WTC11 (cell line): ENCODE measurements around the gene SLC31A1. TPM values are rescaled to one million over a fixed set of nuclear protein-coding genes. Genes with fewer than 3 reads are reported as not detected.
"Not testable (repeated sequence)": the region's sequence is repeated elsewhere in the genome, so short reads cannot be mapped to it uniquely, and the experiment has no call there.

ENCODE experiments used
- ATAC-seq: fragments of 200-7000 bp; cut with Tn5 transposase; 2 replicates; pipeline ENCODE4 v1.10.0; 2021; ENCODE audit warnings: mild to moderate bottlenecking, moderate library complexity
- CTCF ChIA-PET: fragments of 300-600 bp; sonication (Branson Sonifier 250); formaldehyde crosslinking; loops from one replicate; lab custom pipeline; 2021; ENCODE audit warnings: antibody characterized with exemption; lab: Charles Lee
- POLR2A ChIA-PET: fragments of 350-600 bp; sonication (Branson Sonifier 250); formaldehyde crosslinking; loops from one replicate; lab custom pipeline; 2021; ENCODE audit warnings: antibody characterized with exemption; lab: Charles Lee
- DNase-seq: peaks from one replicate; pipeline ENCODE4 v3.0.0; 2021; ENCODE audit warnings: low spot score
- H3K27ac Mint-ChIP-seq: 2 replicates; pipeline ENCODE4 v1.8.0; 2021; ENCODE audit warnings: mixed read lengths
- H3K27me3 Mint-ChIP-seq: 2 replicates; pipeline ENCODE4 v1.8.0; 2021; ENCODE audit warnings: low read depth, mild to moderate bottlenecking, moderate library complexity, mixed read lengths
- H3K36me3 Mint-ChIP-seq: 2 replicates; pipeline ENCODE4 v1.8.0; 2021; ENCODE audit warnings: mixed read lengths
- H3K4me1 Mint-ChIP-seq: 2 replicates; pipeline ENCODE4 v1.8.0; 2022; ENCODE audit warnings: mixed read lengths
- H3K4me3 Mint-ChIP-seq: 2 replicates; pipeline ENCODE4 v1.8.0; 2021; ENCODE audit warnings: mild to moderate bottlenecking, moderate library complexity, mixed read lengths
- H3K9me3 Mint-ChIP-seq: 2 replicates; pipeline ENCODE4 v1.8.0; 2021; ENCODE audit warnings: mixed read lengths
- AR ChIP-seq: fragments of 250-450 bp; sonication (Bioruptor Pico); IDR thresholded peaks from 2 replicates; pipeline ENCODE4 v1.9.0; 2021; ENCODE audit warnings: mild to moderate bottlenecking
- ATF2 ChIP-seq: sonication (generic); formaldehyde crosslinking; IDR thresholded peaks from 2 replicates; pipeline ENCODE4 v1.8.1; 2022; ENCODE audit warnings: low read depth, missing genetic modification reagents, borderline replicate concordance
- ATF3 ChIP-seq: sonication (generic); formaldehyde crosslinking; conservative IDR thresholded peaks from 2 replicates; pipeline ENCODE4 v1.8.1; 2022; ENCODE audit warnings: mild to moderate bottlenecking, missing genetic modification reagents
- CREB1 ChIP-seq: sonication (generic); formaldehyde crosslinking; IDR thresholded peaks from 2 replicates; pipeline ENCODE4 v1.8.0; 2023; ENCODE audit warnings: mild to moderate bottlenecking, missing genetic modification reagents
- FOXP1 ChIP-seq: sonication (generic); formaldehyde crosslinking; IDR thresholded peaks from 2 replicates; pipeline ENCODE4 v1.8.0; 2022; ENCODE audit warnings: missing genetic modification reagents, mild to moderate bottlenecking, moderate library complexity, borderline replicate concordance
- JAZF1 ChIP-seq: fragments of 250-450 bp; sonication (Bioruptor Pico); IDR thresholded peaks from 2 replicates; pipeline ENCODE4 v1.9.0; 2021; ENCODE audit warnings: moderate library complexity, mild to moderate bottlenecking, inconsistent platforms
- NR1H2 ChIP-seq: sonication (generic); formaldehyde crosslinking; IDR thresholded peaks from 2 replicates; pipeline ENCODE4 v1.9.0; 2021; ENCODE audit warnings: mild to moderate bottlenecking, moderate library complexity, missing genetic modification reagents
- NR3C1 ChIP-seq: sonication (generic); formaldehyde crosslinking; conservative IDR thresholded peaks from 2 replicates; pipeline ENCODE4 v1.8.1; 2023; ENCODE audit warnings: low read depth, mild to moderate bottlenecking, missing genetic modification reagents
- TP53 ChIP-seq: sonication (generic); formaldehyde crosslinking; IDR thresholded peaks from 2 replicates; pipeline ENCODE4 v1.8.1; 2023; ENCODE audit warnings: mild to moderate bottlenecking, missing genetic modification reagents
- USF2 ChIP-seq: sonication (generic); formaldehyde crosslinking; IDR thresholded peaks from 2 replicates; pipeline ENCODE4 v1.8.1; 2023; ENCODE audit warnings: mild to moderate bottlenecking, missing genetic modification reagents, moderate library complexity
- ZBTB43 ChIP-seq: sonication (generic); formaldehyde crosslinking; IDR thresholded peaks from 2 replicates; pipeline ENCODE4 v1.8.1; 2023; ENCODE audit warnings: mild to moderate bottlenecking, missing genetic modification reagents
- ZNF232 ChIP-seq: sonication (generic); formaldehyde crosslinking; IDR thresholded peaks from 2 replicates; pipeline ENCODE4 v1.8.0; 2022; ENCODE audit warnings: mild to moderate bottlenecking, missing genetic modification reagents
- ZNF416 ChIP-seq: fragments of 250-450 bp; sonication (Bioruptor Pico); IDR thresholded peaks from 2 replicates; pipeline ENCODE4 v1.9.0; 2021; ENCODE audit warnings: mild to moderate bottlenecking, inconsistent platforms
- ZNF425 ChIP-seq: fragments of 250-450 bp; sonication (Bioruptor Pico); conservative IDR thresholded peaks from 2 replicates; pipeline ENCODE4 v1.9.0; 2021; ENCODE audit warnings: mild to moderate bottlenecking
- ZSCAN18 ChIP-seq: fragments of 250-450 bp; sonication (Bioruptor Pico); IDR thresholded peaks from 2 replicates; pipeline ENCODE4 v2.1.2; 2022; ENCODE audit warnings: mild to moderate bottlenecking, moderate library complexity
- total RNA-seq: library from RNA; stranded (reverse); gene quantifications from 3 replicates; pipeline ENCODE4 v1.2.3, GENCODE V29; 2021

The SLC31A1 gene
- total RNA-seq, 1 experiment from 2014 or later: 43.9 TPM

- no peak for TF ChIP-seq ATF3 (CRISPR knock-in tag)
Observed at GRCh38 chr9:113247640-113248039, 26.3 kb downstream of the SLC31A1 start (continued).

GRCh38 chr9:113249661-113250060 is 28.3 kb downstream of the SLC31A1 start:
- H3K4me1 Mint-ChIP-seq, DNase-seq, H3K9me3 Mint-ChIP-seq, H3K4me3 Mint-ChIP-seq, H3K27ac Mint-ChIP-seq, CTCF ChIA-PET, H3K27me3 Mint-ChIP-seq, POLR2A ChIA-PET, ATAC-seq: not testable (repeated sequence)
- peaks cover 14% of the 10 kb centered on the region for H3K36me3 Mint-ChIP-seq

- ChIA-PET CTCF (no interaction called here), POLR2A (no interaction called here)
- Mint-ChIP-seq H3K27ac (no peak overlapping the region), H3K27me3 (no peaks in the 10 kb centered on the region), H3K9me3 (peaks cover 8% of the 10 kb centered on the region), H3K4me3 (no peak overlapping the region)
- ATAC-seq: no peak
- no peak for DNase-seq
- TF ChIP-seq CREB1 (CRISPR knock-in tag): no peak
- TF ChIP-seq ZNF416 (CRISPR knock-in tag): no peak
- no peak for TF ChIP-seq TP53
- TF ChIP-seq, all 79 proteins: peak for 0
- H3K4me1 Mint-ChIP-seq: no peaks in the 10 kb centered on the region
- H3K36me3 Mint-ChIP-seq: peaks cover 14% of the 10 kb centered on the region
Observed at GRCh38 chr9:113250807-113251206, 29.5 kb downstream of the SLC31A1 start.

GRCh38 chr9:113254991-113255390 is 33.6 kb downstream of the SLC31A1 start:
- POLR2A ChIA-PET: interaction anchor here (0.5 kb wide), 1 partner anchor 23 kb away, joined by 4 read pairs; no protein-coding TSS in a partner anchor

GRCh38 chr9:113255438-113255837 is 34.1 kb downstream of the SLC31A1 start:
- H3K36me3 Mint-ChIP-seq: peaks cover 21% of the 10 kb centered on the region
- CTCF ChIA-PET: no interaction called here
- no peak overlapping the region for H3K4me3 Mint-ChIP-seq
- H3K27ac Mint-ChIP-seq: no peak overlapping the region
- no peaks in the 10 kb centered on the region for H3K4me1 Mint-ChIP-seq
- no peak for ATAC-seq
- DNase-seq: no peak
- POLR2A ChIA-PET: no interaction called here
- 0 out of 2 replicates have a peak, but pooled peaks cover 3% of the 10 kb centered on the region for H3K9me3 Mint-ChIP-seq
- no peaks in the 10 kb centered on the region for H3K27me3 Mint-ChIP-seq
- no peak for TF ChIP-seq AR
- TF ChIP-seq USF2: no peak
- no peak for TF ChIP-seq ATF2 (CRISPR knock-in tag)
- TF ChIP-seq ZSCAN18 (CRISPR knock-in tag): no peak
- no peak for TF ChIP-seq JAZF1 (CRISPR knock-in tag)
- TF ChIP-seq ZBTB43 (CRISPR knock-in tag): no peak
- no peak for TF ChIP-seq FOXP1 (CRISPR knock-in tag)
- no peak for TF ChIP-seq NR3C1 (CRISPR knock-in tag)

More at GRCh38 chr9:113254991-113255390, 33.6 kb downstream of the SLC31A1 start:
- H3K27ac Mint-ChIP-seq: no peak overlapping the region
- TF ChIP-seq ZNF425 (CRISPR knock-in tag) (no peak), ZNF232 (CRISPR knock-in tag) (no peak), NR1H2 (CRISPR knock-in tag) (no peak)
- TF ChIP-seq, all 79 proteins: peak for 0
- Mint-ChIP-seq H3K9me3 (0 out of 2 replicates have a peak, but pooled peaks cover 3% of the 10 kb centered on the region), H3K4me3 (no peak overlapping the region), H3K4me1 (no peaks in the 10 kb centered on the region), H3K27me3 (no peaks in the 10 kb centered on the region), H3K36me3 (peaks cover 16% of the 10 kb centered on the region)
- CTCF ChIA-PET: no interaction called here
- DNase-seq (no peak), ATAC-seq (no peak)
